HepG2 (cell line): ENCODE results near the gene SLC7A11. TPM values are rescaled to one million over a fixed set of nuclear protein-coding genes. Genes with fewer than 3 reads are reported as not detected.
A peak's percentile ranks its signal among the peaks of the same experiment; 100 is the strongest.

ENCODE experiments used
- ARNTL ChIP-seq: sonication (generic); formaldehyde crosslinking; IDR thresholded peaks from 2 replicates; pipeline ENCODE4 v1.4.0; 2020; ENCODE audit warnings: mild to moderate bottlenecking, missing genetic modification reagents
- HNRNPL ChIP-seq: fragments of 200-400 bp; formaldehyde crosslinking; IDR thresholded peaks from 2 replicates; pipeline ENCODE4 v1.6.1; 2017; ENCODE audit warnings: mild to moderate bottlenecking, low read depth, low read length
- KDM2A ChIP-seq: sonication (generic); formaldehyde crosslinking; IDR thresholded peaks from 2 replicates; pipeline ENCODE4 v1.4.0; 2020; ENCODE audit warnings: low read depth, missing genetic modification reagents, borderline replicate concordance
- SRSF1 ChIP-seq: fragments of 200-400 bp; formaldehyde crosslinking; optimal IDR thresholded peaks from 2 replicates; pipeline ENCODE3; 2017; ENCODE audit warnings: mild to moderate bottlenecking, low read depth, low read length, moderate library complexity
- TAF15 ChIP-seq: fragments of 200-400 bp; formaldehyde crosslinking; IDR thresholded peaks from one replicate; pipeline ENCODE4 v1.6.1; 2018; ENCODE audit warnings: mild to moderate bottlenecking, low read depth, low read length; ENCODE audit not compliant: poor library complexity, severe bottlenecking
- TFDP1 ChIP-seq: IDR thresholded peaks from 2 replicates; pipeline ENCODE4 v1.6.1; 2016; ENCODE audit warnings: missing compliant biosample characterization, missing genetic modification reagents, borderline replicate concordance
- TFE3 ChIP-seq: IDR thresholded peaks from 2 replicates; pipeline ENCODE4 v1.6.1; 2016
- ZBTB43 ChIP-seq: sonication (generic); formaldehyde crosslinking; conservative IDR thresholded peaks from 2 replicates; pipeline ENCODE4 v1.4.0; 2020; ENCODE audit warnings: missing genetic modification reagents
- ZNF124 ChIP-seq: sonication (generic); formaldehyde crosslinking; IDR thresholded peaks from 2 replicates; pipeline ENCODE4 v1.4.0; 2020; ENCODE audit warnings: missing genetic modification reagents
- ZNF407 ChIP-seq: sonication (generic); formaldehyde crosslinking; IDR thresholded peaks from one replicate; pipeline ENCODE4 v1.5.1; 2020; ENCODE audit warnings: mild to moderate bottlenecking, missing genetic modification reagents; ENCODE audit errors: not compliant biosample characterization
- ZNF589 ChIP-seq: sonication (generic); formaldehyde crosslinking; conservative IDR thresholded peaks from 2 replicates; pipeline ENCODE4 v1.8.0; 2022; ENCODE audit warnings: mild to moderate bottlenecking, moderate library complexity, missing genetic modification reagents
- polyA plus RNA-seq, 8 experiments: library from polyadenylated mRNA; depleted of rRNA in 3 of 8; stranded (reverse) in 7 of 8; unstranded in 1 of 8; fragments of >200 nt; fragmentation: Illumina TruSeq in 4 of 8; extraction: Trizol in 4 of 8; gene quantifications; 2 replicates each; pipeline versions ENCODE4 v1.2.1 to v1.2.3, GENCODE V29; 2011 to 2016; ENCODE audit warnings: low read depth in 4 of 8, missing spikeins in 1 of 8, mixed read lengths in 1 of 8; ENCODE audit not compliant: insufficient read depth in 1 of 8
- total RNA-seq, 5 experiments: library from RNA; depleted of rRNA; stranded (reverse); fragments of >200 nt; fragmentation: Illumina TruSeq; extraction: Trizol; gene quantifications; 2 replicates each; pipeline ENCODE4 v1.2.3, GENCODE V29; 2016; ENCODE audit warnings: low read depth in 1 of 5

SLC7A11 gene
- total and polyA plus RNA-seq, 2 of the 13 experiments (the other 11 are each of a cell fraction or from before 2014, with no cell fraction given): 15.7 to 17.5 TPM

GRCh38 chr4:138241281-138242075 is 671 bp downstream of the SLC7A11 start (continued):
- no peak for TF ChIP-seq TFE3 (CRISPR knock-in tag)
- no peak for TF ChIP-seq ZNF124 (CRISPR knock-in tag)
- TF ChIP-seq ZNF407 (CRISPR knock-in tag): no peak
- no peak for TF ChIP-seq ZNF589 (CRISPR knock-in tag)
- no peak for TF ChIP-seq SRSF1
- TF ChIP-seq TAF15: no peak
- no peak for TF ChIP-seq TFDP1 (CRISPR knock-in tag)
- no peak for TF ChIP-seq ZBTB43 (CRISPR knock-in tag)
- peak; percentile 37; the same call in 1 of the 2 replicates for TF ChIP-seq KDM2A (CRISPR knock-in tag)
- TF ChIP-seq HNRNPL: 0 out of 2 replicates have a peak, but pooled peaks have one; percentile 14
- no peak for TF ChIP-seq ARNTL (CRISPR knock-in tag)
